Head of caudate nucleus (tissue), 42 donors: Measurements from ENCODE around the gene NTN3.

Source experiments
- DNase-seq, 42 donors: peaks; one replicate each; pipeline versions ENCODE4 v3.0.0 to v3.0.0-alpha.2; 2020 to 2021; ENCODE audit warnings: mixed read lengths in 7 of 42
- intact Hi-C: fragments of 100-400 bp; cut with DNase I; formaldehyde crosslinking; loops from one replicate; pipeline ENCODE4 v1.15.0; 2022

NTN3 gene

GRCh38 chr16:2486645-2487516 is 15.8 kb downstream of the NTN3 start:
- intact Hi-C loops = no loop called here
- DNase-seq = peak in 40 of 42 donors; percentile 41 to 83 (median 66)

GRCh38 chr16:2487517-2487842 is 16.4 kb downstream of the NTN3 start:
- intact Hi-C loops = no loop called here
- peak in 1 of 42 donors; percentile 31 for DNase-seq

DNA sequence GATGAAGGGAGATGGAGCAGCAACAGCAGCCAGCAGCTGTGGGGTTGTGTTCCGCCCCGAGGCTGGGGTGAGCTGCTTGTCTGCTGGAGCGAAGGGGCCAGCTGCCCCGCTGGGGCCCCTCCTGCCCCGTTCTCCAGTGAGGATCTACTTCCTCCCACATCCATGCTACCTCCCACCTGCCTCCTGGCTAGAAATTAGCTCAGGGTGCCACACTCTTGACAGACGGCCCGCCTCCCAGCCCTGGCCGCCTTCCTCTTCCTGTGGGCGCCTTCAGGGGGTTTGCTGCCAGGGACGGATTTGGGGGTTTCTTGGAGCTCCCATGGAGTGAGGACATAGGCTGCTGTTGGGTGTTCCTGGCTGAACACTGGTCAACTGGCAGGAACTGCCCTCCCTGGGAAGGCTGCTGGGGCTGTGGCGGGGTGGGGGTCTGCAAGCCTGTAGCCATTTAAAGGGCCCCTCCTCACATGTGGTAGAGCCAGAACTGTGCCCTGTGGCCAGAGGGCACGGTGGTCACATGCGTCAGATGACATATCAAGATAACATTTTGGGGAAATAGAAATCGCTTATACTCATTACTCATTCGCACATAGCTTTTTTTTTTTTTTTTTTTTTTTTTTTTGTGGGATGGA is 16.9 kb downstream of the NTN3 start:
- intact Hi-C loops = no loop called here
- peak in 1 of 42 donors; percentile 27 for DNase-seq

GRCh38 chr16:2489581-2489980 is 18.5 kb downstream of the NTN3 start:
- intact Hi-C loops = no loop called here
- no peak for DNase-seq

GRCh38 chr16:2490190-2491105 is 19.4 kb downstream of the NTN3 start:
- intact Hi-C loops = no loop called here
- DNase-seq = peak in 7 of 42 donors; percentile 49 to 75 (median 65)

DNA sequence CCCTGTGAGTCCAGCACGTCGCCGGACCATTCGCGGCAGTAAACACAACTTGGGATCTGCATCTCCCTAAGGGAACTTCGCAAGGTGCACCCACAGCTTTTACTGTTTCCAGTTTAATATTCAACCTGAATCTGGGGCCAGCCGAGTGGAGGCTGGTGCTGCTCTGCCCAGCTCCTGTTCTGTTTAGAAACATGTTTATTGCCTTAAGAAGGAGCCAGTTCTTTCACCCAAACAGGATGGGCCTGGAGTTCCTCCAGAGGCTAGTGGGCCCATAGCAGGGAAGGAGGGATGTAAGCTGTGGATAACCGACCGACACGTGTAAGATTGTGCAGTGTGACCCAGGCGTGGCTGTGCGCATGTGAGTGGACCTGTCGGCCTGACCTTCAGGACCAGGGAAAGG is 21.2 kb downstream of the NTN3 start:
- intact Hi-C loops = no loop called here
- DNase-seq = no peak

- DNase-seq = no peak
- intact Hi-C loops = no loop called here
Measured at GRCh38 chr16:2493605-2494004, 22.5 kb downstream of the NTN3 start.

DNA sequence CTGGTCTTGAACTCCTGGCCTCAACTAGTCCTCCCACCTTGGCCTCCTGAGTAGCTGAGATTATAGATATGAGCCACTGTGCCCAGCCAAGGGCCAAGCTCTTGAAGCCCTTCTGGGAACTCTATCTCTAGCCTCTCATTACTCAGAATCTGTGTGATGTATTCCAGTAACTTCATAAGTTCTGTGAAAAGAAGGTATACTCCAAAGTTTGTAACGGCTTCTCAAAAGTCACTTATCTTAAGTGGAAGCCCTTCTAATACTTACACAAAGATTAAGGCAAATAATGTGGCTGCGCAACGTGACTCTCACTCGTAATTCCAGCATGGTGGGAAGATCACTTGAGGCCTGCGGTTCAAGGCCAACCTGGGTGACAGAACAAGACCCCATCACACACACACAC is 23.5 kb downstream of the NTN3 start:
- no peak for DNase-seq
- intact Hi-C loops = no loop called here

GRCh38 chr16:2495041-2495440 is 23.9 kb downstream of the NTN3 start:
- peak in 3 of 42 donors; percentile 46 to 72 (median 58) for DNase-seq
- intact Hi-C loops = no loop called here

DNA sequence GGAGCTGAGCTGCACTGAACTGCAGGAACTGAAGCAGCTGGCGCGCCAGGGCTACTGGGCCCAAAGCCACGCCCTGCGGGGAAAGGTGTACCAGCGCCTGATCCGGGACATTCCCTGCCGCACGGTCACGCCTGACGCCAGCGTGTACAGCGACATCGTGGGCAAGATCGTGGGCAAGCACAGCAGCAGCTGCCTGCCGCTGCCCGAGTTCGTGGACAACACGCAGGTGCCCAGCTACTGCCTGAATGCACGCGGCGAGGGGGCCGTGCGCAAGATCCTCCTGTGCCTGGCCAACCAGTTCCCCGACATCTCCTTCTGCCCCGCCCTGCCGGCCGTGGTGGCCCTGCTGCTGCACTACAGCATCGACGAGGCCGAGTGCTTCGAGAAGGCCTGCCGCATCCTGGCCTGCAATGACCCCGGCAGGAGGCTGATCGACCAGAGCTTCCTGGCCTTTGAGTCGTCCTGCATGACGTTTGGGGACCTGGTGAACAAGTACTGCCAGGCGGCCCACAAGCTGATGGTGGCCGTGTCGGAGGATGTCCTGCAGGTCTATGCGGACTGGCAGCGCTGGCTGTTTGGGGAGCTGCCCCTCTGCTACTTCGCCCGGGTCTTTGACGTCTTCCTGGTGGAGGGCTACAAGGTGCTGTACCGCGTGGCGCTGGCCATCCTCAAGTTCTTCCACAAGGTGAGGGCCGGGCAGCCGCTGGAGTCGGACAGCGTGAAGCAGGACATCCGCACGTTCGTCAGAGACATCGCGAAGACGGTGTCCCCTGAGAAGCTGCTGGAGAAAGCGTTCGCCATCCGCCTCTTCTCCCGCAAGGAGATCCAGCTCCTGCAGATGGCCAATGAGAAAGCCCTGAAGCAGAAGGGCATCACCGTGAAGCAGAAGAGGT is 25.4 kb downstream of the NTN3 start:
- no peak for DNase-seq
- intact Hi-C loops = no loop called here

GRCh38 chr16:2497116-2497630 is 26.1 kb downstream of the NTN3 start:
- intact Hi-C loops = no loop called here
- peak in 1 of 42 donors; percentile 13 for DNase-seq

GRCh38 chr16:2497695-2498484 is 26.8 kb downstream of the NTN3 start:
- intact Hi-C loops = no loop called here
- DNase-seq = no peak

- intact Hi-C loops = no loop called here
Measured at GRCh38 chr16:2498531-2499253, 27.6 kb downstream of the NTN3 start.

DNA sequence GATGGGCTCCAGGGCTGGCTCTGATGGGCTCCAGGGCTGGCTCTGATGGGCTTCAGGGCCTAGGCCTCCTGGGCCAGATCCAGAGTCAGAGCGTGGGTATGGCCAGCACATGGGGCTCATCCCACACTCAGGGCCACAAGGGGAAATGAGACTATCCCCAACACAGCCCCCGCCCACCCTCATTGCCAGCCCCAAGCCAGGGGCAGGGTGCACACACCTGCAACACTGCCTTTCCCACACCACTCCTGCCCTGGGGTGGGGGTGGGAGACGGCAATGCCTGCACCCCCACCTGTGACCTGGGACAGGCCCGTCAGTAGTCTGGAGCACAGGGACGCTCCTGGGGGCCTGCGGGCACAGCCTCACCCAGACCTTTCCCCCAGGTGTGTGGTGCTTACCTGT is 28.4 kb downstream of the NTN3 start:
- DNase-seq = no peak
- intact Hi-C loops = no loop called here

More at GRCh38 chr16:2498531-2499253, 27.6 kb downstream of the NTN3 start:
- DNase-seq = no peak

DNA sequence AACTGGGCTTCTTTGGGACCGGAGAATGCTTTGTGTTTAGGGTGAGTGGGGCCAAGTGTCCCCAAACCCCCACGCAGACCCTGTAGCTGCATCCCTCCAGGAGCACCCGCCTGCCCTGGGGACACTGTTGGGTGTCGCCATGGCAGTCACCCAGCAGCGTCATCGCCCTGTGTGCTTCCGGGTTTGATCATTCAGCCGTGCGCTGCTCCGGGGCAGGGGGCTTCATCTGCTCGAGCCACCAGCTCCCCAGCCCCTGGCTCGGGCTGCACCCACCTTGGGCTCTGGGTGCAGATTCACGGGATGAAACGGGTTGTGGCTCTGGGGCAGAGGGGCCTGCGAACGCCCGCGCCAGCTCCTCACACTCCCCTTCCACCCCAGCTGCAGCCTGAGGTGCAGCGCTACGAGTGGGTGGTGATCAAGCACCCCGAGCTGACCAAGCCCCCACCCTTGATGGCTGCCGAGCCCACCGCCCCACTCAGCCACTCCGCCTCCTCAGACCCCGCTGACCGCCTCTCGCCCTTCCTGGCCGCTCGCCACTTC is 28.9 kb downstream of the NTN3 start:
- DNase-seq = no peak
- intact Hi-C loops = loop anchor here (5.0 to 10.0 kb wide), 2 partner anchors 75 to 158 kb away; partner anchors contain the start of genes ABCA3 and CCNF

DNA sequence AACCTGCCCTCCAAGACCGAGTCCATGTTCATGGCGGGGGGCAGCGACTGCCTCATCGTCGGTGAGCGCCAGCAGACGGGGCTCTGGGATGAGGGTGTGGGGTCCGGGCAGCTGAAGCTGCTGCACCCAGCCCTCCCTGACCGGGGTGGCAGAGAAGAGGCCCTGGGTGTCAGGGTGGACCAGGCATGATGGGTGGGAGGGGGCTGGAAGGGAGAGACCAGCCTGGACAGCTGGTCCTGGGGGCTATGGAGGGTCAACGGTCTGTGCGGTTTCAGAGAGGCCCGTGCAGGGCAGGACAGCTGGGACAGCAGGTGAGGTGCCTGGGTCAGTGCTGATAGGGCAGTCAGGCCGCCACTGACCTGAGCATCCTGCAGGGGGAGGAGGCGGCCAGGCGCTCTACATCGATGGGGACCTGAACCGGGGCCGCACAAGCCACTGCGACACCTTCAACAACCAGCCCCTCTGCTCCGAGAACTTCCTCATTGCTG is 29.4 kb downstream of the NTN3 start:
- DNase-seq = no peak
- intact Hi-C loops = loop anchor here (5.0 to 10.0 kb wide), 2 partner anchors 76 to 158 kb away; partner anchors contain the start of genes ABCA3 and CCNF
